HAP-1 (cell line): ENCODE measurements around the gene PNKD.

Source experiments
- DNase-seq, 2 experiments: peaks; one replicate each; pipeline ENCODE4 v3.0.0-alpha.2; 2016 to 2020; ENCODE audit warnings: low spot score in 2 of 2
- H3K27me3 ChIP-seq: fragments of 250-450 bp; sonication (Bioruptor Pico); 2 replicates; pipeline ENCODE4 v1.5.1; 2020; ENCODE audit warnings: low read depth, mild to moderate bottlenecking, moderate library complexity
- H3K36me3 ChIP-seq: fragments of 250-450 bp; sonication (Bioruptor Pico); replicated peaks from 2 replicates; pipeline ENCODE4 v1.5.1; 2020; ENCODE audit warnings: mild to moderate bottlenecking
- H3K4me1 ChIP-seq: fragments of 250-450 bp; sonication (Bioruptor Pico); 2 replicates; pipeline ENCODE4 v1.5.1; 2020; ENCODE audit warnings: mild to moderate bottlenecking
- H3K4me3 ChIP-seq: fragments of 250-450 bp; sonication (Bioruptor Pico); 2 replicates; pipeline ENCODE4 v1.5.1; 2020; ENCODE audit warnings: mild to moderate bottlenecking, moderate library complexity
- H3K9me3 ChIP-seq: fragments of 250-450 bp; sonication (Bioruptor Pico); 2 replicates; pipeline ENCODE4 v1.5.1; 2020; ENCODE audit warnings: mild to moderate bottlenecking, moderate library complexity
- in situ Hi-C: fragments of 300-500 bp; cut with MboI; formaldehyde crosslinking; loops from 3 replicates; pipeline ENCODE4 v1.14.3; 2020; ENCODE audit warnings: low sequenced_read_pairs, inconsistent platforms, mixed read lengths

Gene PNKD

DNA sequence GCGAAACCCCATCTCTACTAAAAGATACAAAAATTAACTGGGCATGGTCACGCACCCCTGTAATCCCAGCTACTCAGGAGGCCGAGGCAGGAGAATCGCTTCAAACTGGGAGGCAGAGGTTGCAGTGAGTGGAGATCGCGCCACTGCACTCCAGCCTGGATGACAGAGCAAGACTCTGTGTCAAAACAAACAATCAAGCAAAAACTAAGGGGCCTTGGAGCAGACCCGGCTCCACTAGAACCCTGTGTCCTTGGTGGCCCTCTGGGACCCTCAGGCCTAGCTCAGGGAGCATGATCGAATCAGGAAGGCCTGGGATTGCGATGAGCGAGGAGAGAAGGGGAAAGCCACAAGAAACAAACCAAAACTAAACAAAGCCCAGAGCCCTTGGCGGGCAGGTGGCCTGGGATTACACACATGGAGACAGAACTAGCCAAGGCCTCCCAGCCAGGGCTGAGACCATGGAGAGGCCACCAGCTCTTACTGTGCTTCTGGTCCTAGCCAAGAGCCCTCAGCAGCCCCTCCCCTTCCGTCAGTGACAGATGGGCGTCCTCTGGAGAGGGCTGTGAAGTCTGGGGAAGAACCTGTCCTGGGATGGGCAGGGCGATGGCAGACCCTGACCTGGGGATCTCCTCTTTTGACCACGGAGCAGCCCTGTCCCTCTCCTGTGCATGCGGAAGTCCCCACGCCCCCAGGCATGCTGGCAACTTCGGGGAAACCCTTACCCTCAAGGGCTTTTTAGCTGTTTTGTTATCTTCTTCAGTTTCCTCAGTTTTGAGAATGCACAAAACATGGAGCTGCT lies 58.9 kb downstream of the PNKD start:
- Histone ChIP-seq H3K36me3 (no peaks in the 10 kb centered on the region), H3K9me3 (no peaks in the 10 kb centered on the region), H3K4me3 (no peak overlapping the region), H3K27me3 (no peaks in the 10 kb centered on the region), H3K4me1 (peaks cover 21% of the 10 kb centered on the region)
- in situ Hi-C loops, result no loop called here
- peak in 1 of 2 experiments; percentile 16 for DNase-seq

DNA sequence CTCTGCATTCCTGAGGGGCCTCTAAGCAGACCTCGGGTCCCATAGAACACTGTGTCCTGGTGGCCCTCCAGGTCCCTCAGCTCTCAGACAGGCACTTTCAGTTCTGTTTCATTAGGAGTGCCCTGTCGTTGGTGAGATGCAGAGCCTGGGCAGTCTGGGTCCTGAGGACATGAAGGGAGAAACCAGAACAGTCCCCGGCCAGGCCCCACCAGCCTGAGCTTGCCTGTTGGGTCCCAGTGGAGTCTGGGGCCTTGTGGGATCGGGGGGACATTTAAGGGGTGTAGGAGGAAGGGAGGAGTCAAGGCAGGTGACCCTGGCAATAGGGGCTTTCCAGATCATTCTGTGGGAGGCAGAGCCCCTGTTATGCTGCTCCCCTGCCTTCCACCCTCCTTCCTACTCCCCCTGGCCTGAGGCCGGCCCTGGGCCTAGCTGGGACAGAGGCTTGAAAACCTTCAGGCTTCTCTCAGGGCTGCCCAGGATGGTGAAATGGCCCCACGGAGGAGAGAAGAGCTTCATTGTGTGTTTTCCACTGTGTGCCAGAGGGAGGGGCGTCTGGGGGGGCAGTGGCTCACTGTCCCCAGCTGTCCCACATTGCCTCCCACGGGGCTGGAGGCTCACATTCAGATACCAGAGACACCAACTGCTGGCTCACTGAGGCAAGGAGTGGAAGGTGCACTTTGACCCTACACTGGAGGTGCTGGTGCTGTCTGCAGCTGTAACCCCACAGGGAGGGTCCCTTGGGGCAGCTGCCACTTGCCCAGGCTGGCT lies 59.7 kb downstream of the PNKD start:
- in situ Hi-C loops, result no loop called here
- no peaks in the 10 kb centered on the region for H3K27me3 ChIP-seq
- H3K4me3 ChIP-seq, result no peak overlapping the region
- peaks cover 16% of the 10 kb centered on the region for H3K4me1 ChIP-seq
- no peaks in the 10 kb centered on the region for H3K36me3 ChIP-seq
- no peaks in the 10 kb centered on the region for H3K9me3 ChIP-seq
- no peak for DNase-seq

DNA sequence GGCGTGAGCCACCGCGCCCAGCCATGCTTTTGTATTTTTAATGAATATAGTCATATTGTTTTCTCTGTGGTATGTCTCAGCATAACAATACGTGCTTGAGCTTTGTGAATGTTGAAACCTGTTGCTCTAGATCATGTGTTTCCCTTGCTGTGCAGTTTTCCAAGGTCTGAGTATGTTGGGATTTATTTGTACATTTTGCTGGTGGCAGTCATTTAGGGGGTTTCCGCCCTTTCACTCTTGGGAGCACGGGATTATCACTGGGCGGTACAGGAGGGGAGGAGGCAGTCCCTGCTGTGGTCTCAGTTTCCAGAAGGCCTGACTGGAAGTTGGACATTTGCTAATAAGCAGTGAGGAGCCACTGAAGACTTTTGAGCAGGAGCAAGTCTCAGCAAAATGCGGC lies 61.4 kb downstream of the PNKD start:
- Histone ChIP-seq H3K36me3 (no peaks in the 10 kb centered on the region), H3K27me3 (no peaks in the 10 kb centered on the region), H3K4me3 (no peak overlapping the region), H3K4me1 (peaks cover 11% of the 10 kb centered on the region), H3K9me3 (no peaks in the 10 kb centered on the region)
- peak; percentile 80 to 96 for DNase-seq
- in situ Hi-C loops, result no loop called here

DNA sequence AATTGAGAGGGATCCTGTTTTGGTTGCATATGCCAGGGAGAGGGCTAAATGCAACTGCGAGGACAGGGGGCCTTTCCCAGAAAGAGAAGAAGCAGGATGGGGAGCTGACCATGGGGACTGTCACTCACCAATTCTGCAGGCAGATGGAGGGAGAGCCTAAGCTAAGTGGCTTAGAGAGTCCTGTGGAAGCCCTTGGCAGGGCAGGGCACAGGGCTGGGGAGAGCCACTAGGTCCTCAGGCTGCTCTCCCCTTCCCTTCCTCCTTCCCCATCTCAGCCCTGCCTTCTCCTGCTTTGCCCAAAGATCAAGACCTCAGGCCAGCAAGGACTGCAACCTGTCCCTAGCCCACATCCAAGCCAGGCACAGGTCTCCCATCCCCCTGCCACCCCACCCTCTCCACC lies 62.0 kb downstream of the PNKD start:
- DNase-seq, result peak in 1 of 2 experiments; percentile 17
- Histone ChIP-seq H3K27me3 (no peaks in the 10 kb centered on the region), H3K9me3 (no peaks in the 10 kb centered on the region), H3K4me3 (no peak overlapping the region), H3K36me3 (no peaks in the 10 kb centered on the region), H3K4me1 (peaks cover 11% of the 10 kb centered on the region)
- in situ Hi-C loops, result no loop called here

DNA sequence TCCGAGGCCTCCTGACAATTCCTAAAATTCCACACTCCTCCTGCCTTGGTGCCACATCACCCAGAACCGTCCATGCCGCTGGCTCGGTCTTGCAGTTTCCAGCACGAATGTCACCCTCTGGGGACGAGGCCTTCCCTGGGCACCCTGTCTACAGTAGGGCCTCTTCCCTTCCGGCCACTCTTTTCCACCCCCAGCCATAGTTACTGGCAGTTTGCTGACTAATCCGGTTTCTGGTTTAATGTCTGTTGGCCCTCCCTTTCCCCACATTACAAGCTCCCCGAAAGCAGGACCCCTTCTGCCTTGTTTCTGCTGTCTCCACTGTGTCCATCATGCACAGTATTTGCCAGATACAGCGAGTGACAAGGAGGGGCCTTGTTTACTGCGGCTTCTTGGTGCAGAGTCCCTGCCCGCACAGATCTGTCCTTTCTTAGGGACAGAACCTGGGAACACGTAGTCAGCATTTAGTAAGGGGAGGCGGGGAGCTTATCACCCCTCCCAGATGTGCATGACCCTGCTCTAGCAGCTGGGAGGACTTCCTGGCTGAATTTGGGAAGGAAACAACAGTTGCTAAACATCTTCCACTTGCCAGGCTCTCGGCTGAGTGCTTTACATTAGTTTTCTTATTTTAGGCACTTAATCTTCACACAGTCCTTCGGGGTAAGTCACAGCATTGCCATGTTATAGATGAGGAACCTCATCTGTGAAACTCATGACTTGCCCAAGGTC lies 62.8 kb downstream of the PNKD start:
- no peak for DNase-seq
- in situ Hi-C loops, result no loop called here
- H3K4me1 ChIP-seq, result peaks cover 11% of the 10 kb centered on the region
- H3K27me3 ChIP-seq, result no peaks in the 10 kb centered on the region
- no peaks in the 10 kb centered on the region for H3K36me3 ChIP-seq
- H3K4me3 ChIP-seq, result no peak overlapping the region
- no peaks in the 10 kb centered on the region for H3K9me3 ChIP-seq

DNA sequence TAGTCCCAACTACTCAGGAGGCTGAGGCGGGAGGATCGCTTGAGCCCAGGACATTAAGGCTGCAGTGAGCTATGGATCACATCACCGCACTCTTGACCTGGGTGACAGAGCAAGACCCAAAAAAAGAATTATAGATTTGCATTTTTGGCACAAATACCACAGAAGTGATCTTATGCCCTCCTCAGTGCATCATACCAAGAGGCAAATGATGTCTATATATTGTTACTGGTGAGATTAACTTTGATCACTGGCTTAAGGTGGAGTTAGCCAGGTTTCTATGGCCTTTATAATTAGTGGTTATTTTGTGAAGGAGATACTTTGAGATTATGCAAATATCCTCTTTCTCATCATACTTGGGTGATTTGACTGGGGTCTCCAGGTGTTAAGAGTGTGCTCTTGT lies 64.2 kb downstream of the PNKD start:
- in situ Hi-C loops, result no loop called here
- Histone ChIP-seq H3K4me3 (no peak overlapping the region), H3K36me3 (no peaks in the 10 kb centered on the region), H3K9me3 (no peaks in the 10 kb centered on the region), H3K4me1 (peaks cover 11% of the 10 kb centered on the region), H3K27me3 (no peaks in the 10 kb centered on the region)
- DNase-seq, result no peak

DNA sequence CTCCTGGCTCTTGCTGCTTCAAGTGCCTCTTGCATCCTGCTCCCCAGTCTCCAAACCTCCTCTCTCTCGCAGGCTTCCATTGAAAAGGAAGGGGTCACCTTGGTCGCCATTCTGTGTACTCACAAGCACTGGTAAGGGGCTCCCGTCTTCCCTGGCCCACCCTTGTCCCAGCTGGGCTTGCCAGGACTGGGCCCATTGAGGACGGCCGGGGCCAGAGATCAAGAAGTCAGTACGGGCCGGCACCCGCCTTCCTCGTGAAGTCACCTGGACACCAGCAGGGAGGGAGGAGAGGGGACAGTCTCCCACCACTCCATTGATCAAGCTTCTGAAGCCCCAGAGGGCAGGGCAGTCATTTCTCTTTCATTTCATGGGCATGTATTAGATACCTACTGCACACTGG lies 70.3 kb downstream of the PNKD start:
- Histone ChIP-seq H3K9me3 (no peaks in the 10 kb centered on the region), H3K4me1 (no peaks in the 10 kb centered on the region), H3K27me3 (no peaks in the 10 kb centered on the region), H3K4me3 (no peak overlapping the region), H3K36me3 (no peaks in the 10 kb centered on the region)
- no peak for DNase-seq
- in situ Hi-C loops, result no loop called here

DNA sequence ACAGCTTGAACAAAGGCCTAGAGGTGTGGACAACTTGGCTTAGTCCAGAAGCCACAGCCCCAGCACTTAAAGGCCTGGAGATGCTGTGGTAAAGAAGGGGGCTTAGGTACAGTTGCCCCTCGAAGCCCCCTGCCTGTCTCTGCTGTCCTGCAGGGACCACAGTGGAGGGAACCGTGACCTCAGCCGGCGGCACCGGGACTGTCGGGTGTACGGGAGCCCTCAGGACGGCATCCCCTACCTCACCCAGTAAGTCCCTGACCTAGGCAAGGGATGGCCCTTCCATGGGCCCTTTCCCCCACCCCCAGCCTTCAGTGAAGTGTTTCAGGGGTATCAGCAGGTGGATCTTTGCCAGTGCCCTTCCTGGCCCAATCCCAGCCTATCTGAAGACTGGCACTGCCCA lies 71.1 kb downstream of the PNKD start:
- H3K4me3 ChIP-seq, result no peak overlapping the region
- H3K9me3 ChIP-seq, result no peaks in the 10 kb centered on the region
- no peaks in the 10 kb centered on the region for H3K4me1 ChIP-seq
- DNase-seq, result no peak
- no peaks in the 10 kb centered on the region for H3K27me3 ChIP-seq
- H3K36me3 ChIP-seq, result no peaks in the 10 kb centered on the region
- in situ Hi-C loops, result no loop called here

DNA sequence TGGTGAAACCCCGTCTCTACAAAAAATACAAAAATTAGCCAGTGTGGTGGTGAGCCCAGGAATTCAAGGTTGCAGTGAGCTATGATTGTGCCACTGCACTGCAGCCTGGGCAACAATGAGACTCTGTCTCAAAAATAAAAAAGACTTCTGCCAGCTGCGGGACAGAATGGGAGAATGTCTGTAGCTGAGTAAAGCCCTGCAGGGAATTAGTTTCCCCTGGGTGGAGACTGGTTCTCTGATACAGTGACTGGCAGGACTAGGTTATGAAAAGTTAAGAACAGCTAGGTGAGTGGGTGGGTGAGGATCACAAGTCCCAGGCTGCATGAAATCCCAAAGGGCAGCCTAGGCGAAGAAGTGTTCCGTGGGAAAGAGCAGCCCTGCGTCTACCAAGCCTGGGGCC lies 72.5 kb downstream of the PNKD start:
- in situ Hi-C loops, result no loop called here
- Histone ChIP-seq H3K9me3 (no peaks in the 10 kb centered on the region), H3K36me3 (no peaks in the 10 kb centered on the region), H3K4me3 (no peak overlapping the region), H3K27me3 (no peaks in the 10 kb centered on the region), H3K4me1 (no peaks in the 10 kb centered on the region)
- DNase-seq, result no peak

DNA sequence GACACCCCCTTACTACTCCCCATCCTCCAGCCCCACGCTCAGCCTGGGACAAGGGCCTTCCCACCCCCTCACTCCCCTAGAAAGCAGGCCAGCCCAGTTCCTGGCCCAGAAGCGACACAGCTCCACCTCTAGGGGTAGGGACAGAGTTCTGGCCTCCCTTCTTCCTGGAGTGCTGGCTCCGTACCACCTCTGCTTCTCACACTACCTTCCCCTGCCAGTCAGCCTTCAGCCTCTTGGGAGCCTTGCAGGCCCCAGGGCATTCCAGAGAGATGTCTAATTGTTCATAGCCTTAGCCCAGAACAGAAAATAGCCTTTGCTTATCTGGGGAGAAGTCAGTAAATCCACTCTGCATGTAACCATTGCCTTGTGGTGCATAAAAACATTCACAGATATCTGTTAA lies 73.3 kb downstream of the PNKD start:
- H3K9me3 ChIP-seq, result no peaks in the 10 kb centered on the region
- no peak for DNase-seq
- no peaks in the 10 kb centered on the region for H3K36me3 ChIP-seq
- H3K27me3 ChIP-seq, result no peaks in the 10 kb centered on the region
- H3K4me3 ChIP-seq, result no peak overlapping the region
- in situ Hi-C loops, result no loop called here
- no peaks in the 10 kb centered on the region for H3K4me1 ChIP-seq

DNA sequence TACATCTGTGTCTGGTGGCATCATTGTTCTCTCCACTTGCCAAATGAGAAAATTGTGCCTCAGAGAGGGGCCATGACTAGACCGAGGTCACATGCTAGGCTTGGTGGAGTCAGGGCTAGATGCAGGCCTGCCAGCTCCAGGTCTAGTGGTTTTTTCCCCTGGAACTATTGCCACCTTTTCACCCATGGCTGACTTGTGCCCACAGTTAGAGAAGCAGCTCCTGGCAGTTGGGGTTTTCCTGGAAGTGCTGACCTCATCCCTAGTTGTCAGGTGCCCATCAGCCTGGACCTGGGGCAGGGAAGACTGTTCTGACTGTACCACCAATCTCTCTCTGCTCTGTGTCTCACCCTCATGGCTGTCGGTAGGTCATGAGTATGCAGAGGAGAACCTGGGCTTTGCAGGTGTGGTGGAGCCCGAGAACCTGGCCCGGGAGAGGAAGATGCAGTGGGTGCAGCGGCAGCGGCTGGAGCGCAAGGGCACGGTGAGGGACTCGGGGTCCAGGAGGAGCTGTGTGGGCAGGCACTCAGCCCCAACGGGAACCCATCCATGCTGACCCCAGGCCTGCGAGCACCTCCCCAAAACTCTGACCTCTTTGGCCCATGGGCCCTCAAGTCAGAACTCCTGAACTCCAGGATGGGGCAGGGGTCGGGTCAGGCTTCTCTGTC lies 73.9 kb downstream of the PNKD start:
- in situ Hi-C loops, result no loop called here
- no peak for DNase-seq
- no peaks in the 10 kb centered on the region for H3K4me1 ChIP-seq
- H3K36me3 ChIP-seq, result no peaks in the 10 kb centered on the region
- H3K9me3 ChIP-seq, result no peaks in the 10 kb centered on the region
- H3K4me3 ChIP-seq, result no peak overlapping the region
- no peaks in the 10 kb centered on the region for H3K27me3 ChIP-seq

DNA sequence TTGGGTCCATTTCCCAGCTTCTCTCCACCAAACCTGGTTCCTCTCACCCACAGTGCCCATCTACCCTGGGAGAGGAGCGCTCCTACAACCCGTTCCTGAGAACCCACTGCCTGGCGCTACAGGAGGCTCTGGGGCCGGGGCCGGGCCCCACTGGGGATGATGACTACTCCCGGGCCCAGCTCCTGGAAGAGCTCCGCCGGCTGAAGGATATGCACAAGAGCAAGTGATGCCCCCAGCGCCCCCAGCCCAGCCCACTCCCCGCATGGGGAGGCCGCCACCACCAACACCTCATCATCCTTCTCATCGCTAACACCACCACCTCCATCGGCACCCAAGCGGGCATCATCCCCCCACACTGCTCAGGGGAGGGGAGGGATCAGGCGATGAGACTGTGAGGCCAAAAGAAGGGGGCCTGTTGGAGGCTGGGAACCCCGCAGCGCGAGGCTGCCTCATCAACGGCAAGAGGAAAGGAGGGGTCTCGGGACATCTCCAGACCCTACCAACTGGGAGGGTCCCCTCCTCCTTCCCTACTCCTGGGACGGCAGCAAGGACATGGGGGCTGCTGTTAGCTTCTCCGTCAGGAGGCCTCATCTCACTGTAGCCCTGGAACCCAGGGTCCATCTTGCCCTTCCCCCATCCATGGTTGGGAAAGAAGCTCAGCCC lies 74.6 kb downstream of the PNKD start:
- Histone ChIP-seq H3K9me3 (no peaks in the 10 kb centered on the region), H3K4me3 (no peak overlapping the region), H3K36me3 (no peaks in the 10 kb centered on the region), H3K27me3 (no peaks in the 10 kb centered on the region), H3K4me1 (no peaks in the 10 kb centered on the region)
- in situ Hi-C loops, result no loop called here
- no peak for DNase-seq

DNA sequence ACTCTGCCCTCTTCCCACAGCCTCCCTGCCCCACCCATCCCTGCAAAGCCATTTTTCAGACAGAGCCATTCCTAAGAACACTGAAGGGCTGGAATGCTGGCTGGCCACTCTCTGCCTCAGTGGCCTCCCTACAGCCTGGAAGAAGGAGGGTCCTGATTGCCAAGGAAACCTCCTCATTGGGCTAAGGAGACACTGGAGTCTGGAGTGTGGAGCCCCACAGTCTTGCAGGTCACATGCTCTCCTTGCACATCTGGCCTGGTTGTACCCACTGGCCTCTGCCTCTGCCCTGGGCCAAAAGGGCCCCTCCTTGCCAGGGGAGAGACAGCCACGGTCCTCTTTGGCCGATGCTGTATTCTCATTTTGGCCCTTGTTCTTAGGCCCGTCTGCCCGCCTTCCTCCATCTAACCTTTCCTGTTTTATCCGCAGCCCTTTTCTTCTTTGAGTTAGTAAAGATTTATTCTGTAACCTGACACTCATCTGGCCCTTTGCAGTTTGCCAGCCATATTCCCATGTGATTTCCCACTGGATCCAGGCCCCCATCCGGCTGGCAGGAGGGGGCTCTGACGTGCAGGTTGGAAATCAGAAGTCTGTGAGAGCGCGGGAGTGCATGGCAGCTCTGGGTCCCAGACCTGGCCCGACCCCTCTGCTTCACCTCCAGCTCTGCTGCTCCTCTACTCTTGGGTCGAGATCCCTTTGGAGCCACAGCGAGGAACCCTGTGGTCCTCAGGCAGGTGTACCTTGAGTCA lies 75.3 kb downstream of the PNKD start:
- no peaks in the 10 kb centered on the region for H3K36me3 ChIP-seq
- no peaks in the 10 kb centered on the region for H3K4me1 ChIP-seq
- in situ Hi-C loops, result no loop called here
- no peaks in the 10 kb centered on the region for H3K9me3 ChIP-seq
- no peak for DNase-seq
- no peak overlapping the region for H3K4me3 ChIP-seq
- no peaks in the 10 kb centered on the region for H3K27me3 ChIP-seq
